DMS 273 (cell line): ENCODE data around the gene LRP1.

Experiments used
- DNase-seq: peaks from one replicate; lab custom pipeline; 2025; ENCODE audit not compliant: unreplicated experiment; lab: John Stamatoyannopoulos, UW

LRP1 gene

GRCh38 chr12:57133013-57133569 is 4.8 kb downstream of the LRP1 start:
- no peak for DNase-seq

- no peak for DNase-seq
Measured at GRCh38 chr12:57133916-57134315, 5.6 kb downstream of the LRP1 start.

GRCh38 chr12:57134949-57135348 is 6.7 kb downstream of the LRP1 start:
- no peak for DNase-seq

- no peak for DNase-seq
Measured at GRCh38 chr12:57135527-57136326, 7.4 kb downstream of the LRP1 start.

GRCh38 chr12:57138526-57139272 is 10.4 kb downstream of the LRP1 start:
- peak; percentile 49 for DNase-seq

GRCh38 chr12:57139796-57140649 is 11.7 kb downstream of the LRP1 start:
- no peak for DNase-seq

GRCh38 chr12:57141249-57141648 is 13.0 kb downstream of the LRP1 start:
- DNase-seq: no peak

- DNase-seq: no peak
Measured at GRCh38 chr12:57142121-57142520, 13.8 kb downstream of the LRP1 start.

GRCh38 chr12:57142727-57143126 is 14.4 kb downstream of the LRP1 start:
- DNase-seq: no peak

GRCh38 chr12:57143454-57143853 is 15.2 kb downstream of the LRP1 start:
- DNase-seq: no peak

- no peak for DNase-seq
Measured at GRCh38 chr12:57145460-57146059, 17.3 kb downstream of the LRP1 start.

GRCh38 chr12:57146092-57146491 is 17.8 kb downstream of the LRP1 start:
- DNase-seq: no peak

GRCh38 chr12:57146961-57147944 is 19.0 kb downstream of the LRP1 start, which contains the start of gene LRP1-AS:
TSS of gene LRP1-AS (minus strand) at chr12:57147619.
- DNase-seq: no peak

GRCh38 chr12:57148469-57149244 is 20.4 kb downstream of the LRP1 start:
- DNase-seq: no peak

GRCh38 chr12:57149245-57149900 is 21.1 kb downstream of the LRP1 start:
- no peak for DNase-seq

- no peak for DNase-seq
Measured at GRCh38 chr12:57150400-57151000, 22.2 kb downstream of the LRP1 start.

GRCh38 chr12:57151741-57152630 is 23.7 kb downstream of the LRP1 start:
- no peak for DNase-seq
